H1 (cell line): ENCODE measurements around the gene PHACTR1. TPM values are rescaled to one million over a fixed set of nuclear protein-coding genes. Genes with fewer than 3 reads are reported as not detected.

Experiments used
- BACH1 ChIP-seq: IDR thresholded peaks from 2 replicates; pipeline ENCODE4 v1.6.1; 2012; ENCODE audit warnings: low read length, improper control_type of control experiment
- BCL11A ChIP-seq, 2 experiments: IDR thresholded peaks; one replicate each; pipeline ENCODE4 v1.6.1; 2011; ENCODE audit warnings: low read depth in 2 of 2, low read length in 2 of 2, mild to moderate bottlenecking in 2 of 2
- KDM4A ChIP-seq: IDR thresholded peaks from one replicate; pipeline ENCODE4 v1.7.1; 2012; ENCODE audit warnings: low read depth, mild to moderate bottlenecking, moderate library complexity, low read length, inconsistent platforms; ENCODE audit not compliant: severe bottlenecking
- TAF1 ChIP-seq: IDR thresholded peaks from 2 replicates; pipeline ENCODE4 v1.6.1; 2011; ENCODE audit warnings: mild to moderate bottlenecking, low read depth, low read length
- TEAD4 ChIP-seq: IDR thresholded peaks from 2 replicates; pipeline ENCODE4 v1.6.1; 2012; ENCODE audit warnings: low read depth, low read length, inconsistent platforms, mixed read lengths
- polyA plus RNA-seq, 7 experiments: library from polyadenylated mRNA; depleted of rRNA in 3 of 7; stranded (reverse) in 5 of 7; unstranded in 2 of 7; fragments of >200 nt in 5 of 7; fragments of 200-250 nt in 2 of 7; gene quantifications; 1 replicate in 5 of 7; 2 replicates in 1 of 7; 4 replicates in 1 of 7; pipeline versions ENCODE4 v1.2.1 to v1.2.3, GENCODE V29; 2011 to 2013; ENCODE audit warnings: missing spikeins in 2 of 7, mixed read lengths in 2 of 7
- total RNA-seq: library from RNA; stranded (reverse); fragmentation: NEBNext Ultra II Directional; extraction: Animal tissue kit (Norgen Biotek cat#: 25700); gene quantifications from 2 replicates; pipeline ENCODE4 v1.2.1, GENCODE V29; 2021
- TF ChIP-seq, protein P1 (sequence below): fragments of 300-600 bp; sonication (generic); IDR thresholded peaks from 2 replicates; pipeline ENCODE4 v1.7.1; 2012; ENCODE audit warnings: low read length, moderate library complexity, mild to moderate bottlenecking, inconsistent platforms; ENCODE audit not compliant: insufficient replicate concordance
- TF ChIP-seq, protein P2 (sequence below): IDR thresholded peaks from 2 replicates; pipeline ENCODE4 v1.6.1; 2011; ENCODE audit warnings: low read length, improper control_type of control experiment
- TF ChIP-seq, protein P3 (sequence below), 3 experiments: IDR thresholded peaks; 1 replicate in 2 of 3; 2 replicates in 1 of 3; pipeline versions ENCODE4 v1.5.1 to v1.6.1; 2011; ENCODE audit warnings: low read length in 3 of 3, mild to moderate bottlenecking in 3 of 3, inconsistent platforms in 2 of 3, low read depth in 1 of 3, moderate library complexity in 1 of 3; ENCODE audit not compliant: insufficient read depth in 1 of 3; ENCODE audit errors: control extremely low read depth in 1 of 3

PHACTR1 gene
- total and polyA plus RNA-seq, 2 of the 8 experiments (the other 6 are each of a cell fraction or from before 2014, with no cell fraction given): 3.9 to 17.1 TPM

DNA sequence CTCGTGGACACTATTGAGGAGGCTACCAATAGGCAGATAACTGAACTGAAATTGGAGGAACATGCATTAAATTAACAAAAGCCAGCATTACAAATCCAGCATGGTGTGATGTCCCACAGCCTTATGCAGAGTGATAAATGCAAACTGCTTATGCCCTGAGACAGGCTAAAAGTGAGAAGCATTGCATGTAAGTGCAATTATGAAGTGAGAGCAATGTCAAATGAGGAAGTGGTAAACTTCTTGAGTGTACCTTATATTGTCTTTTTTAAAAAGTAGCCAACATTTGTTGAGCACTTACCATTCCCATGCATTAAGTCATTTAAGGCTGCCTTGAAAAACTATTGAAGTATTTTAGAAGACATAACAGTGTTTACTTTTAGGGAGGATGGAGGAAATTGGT, 399.6 kb downstream of the PHACTR1 start (continued):
- TF ChIP-seq, protein P1, sequence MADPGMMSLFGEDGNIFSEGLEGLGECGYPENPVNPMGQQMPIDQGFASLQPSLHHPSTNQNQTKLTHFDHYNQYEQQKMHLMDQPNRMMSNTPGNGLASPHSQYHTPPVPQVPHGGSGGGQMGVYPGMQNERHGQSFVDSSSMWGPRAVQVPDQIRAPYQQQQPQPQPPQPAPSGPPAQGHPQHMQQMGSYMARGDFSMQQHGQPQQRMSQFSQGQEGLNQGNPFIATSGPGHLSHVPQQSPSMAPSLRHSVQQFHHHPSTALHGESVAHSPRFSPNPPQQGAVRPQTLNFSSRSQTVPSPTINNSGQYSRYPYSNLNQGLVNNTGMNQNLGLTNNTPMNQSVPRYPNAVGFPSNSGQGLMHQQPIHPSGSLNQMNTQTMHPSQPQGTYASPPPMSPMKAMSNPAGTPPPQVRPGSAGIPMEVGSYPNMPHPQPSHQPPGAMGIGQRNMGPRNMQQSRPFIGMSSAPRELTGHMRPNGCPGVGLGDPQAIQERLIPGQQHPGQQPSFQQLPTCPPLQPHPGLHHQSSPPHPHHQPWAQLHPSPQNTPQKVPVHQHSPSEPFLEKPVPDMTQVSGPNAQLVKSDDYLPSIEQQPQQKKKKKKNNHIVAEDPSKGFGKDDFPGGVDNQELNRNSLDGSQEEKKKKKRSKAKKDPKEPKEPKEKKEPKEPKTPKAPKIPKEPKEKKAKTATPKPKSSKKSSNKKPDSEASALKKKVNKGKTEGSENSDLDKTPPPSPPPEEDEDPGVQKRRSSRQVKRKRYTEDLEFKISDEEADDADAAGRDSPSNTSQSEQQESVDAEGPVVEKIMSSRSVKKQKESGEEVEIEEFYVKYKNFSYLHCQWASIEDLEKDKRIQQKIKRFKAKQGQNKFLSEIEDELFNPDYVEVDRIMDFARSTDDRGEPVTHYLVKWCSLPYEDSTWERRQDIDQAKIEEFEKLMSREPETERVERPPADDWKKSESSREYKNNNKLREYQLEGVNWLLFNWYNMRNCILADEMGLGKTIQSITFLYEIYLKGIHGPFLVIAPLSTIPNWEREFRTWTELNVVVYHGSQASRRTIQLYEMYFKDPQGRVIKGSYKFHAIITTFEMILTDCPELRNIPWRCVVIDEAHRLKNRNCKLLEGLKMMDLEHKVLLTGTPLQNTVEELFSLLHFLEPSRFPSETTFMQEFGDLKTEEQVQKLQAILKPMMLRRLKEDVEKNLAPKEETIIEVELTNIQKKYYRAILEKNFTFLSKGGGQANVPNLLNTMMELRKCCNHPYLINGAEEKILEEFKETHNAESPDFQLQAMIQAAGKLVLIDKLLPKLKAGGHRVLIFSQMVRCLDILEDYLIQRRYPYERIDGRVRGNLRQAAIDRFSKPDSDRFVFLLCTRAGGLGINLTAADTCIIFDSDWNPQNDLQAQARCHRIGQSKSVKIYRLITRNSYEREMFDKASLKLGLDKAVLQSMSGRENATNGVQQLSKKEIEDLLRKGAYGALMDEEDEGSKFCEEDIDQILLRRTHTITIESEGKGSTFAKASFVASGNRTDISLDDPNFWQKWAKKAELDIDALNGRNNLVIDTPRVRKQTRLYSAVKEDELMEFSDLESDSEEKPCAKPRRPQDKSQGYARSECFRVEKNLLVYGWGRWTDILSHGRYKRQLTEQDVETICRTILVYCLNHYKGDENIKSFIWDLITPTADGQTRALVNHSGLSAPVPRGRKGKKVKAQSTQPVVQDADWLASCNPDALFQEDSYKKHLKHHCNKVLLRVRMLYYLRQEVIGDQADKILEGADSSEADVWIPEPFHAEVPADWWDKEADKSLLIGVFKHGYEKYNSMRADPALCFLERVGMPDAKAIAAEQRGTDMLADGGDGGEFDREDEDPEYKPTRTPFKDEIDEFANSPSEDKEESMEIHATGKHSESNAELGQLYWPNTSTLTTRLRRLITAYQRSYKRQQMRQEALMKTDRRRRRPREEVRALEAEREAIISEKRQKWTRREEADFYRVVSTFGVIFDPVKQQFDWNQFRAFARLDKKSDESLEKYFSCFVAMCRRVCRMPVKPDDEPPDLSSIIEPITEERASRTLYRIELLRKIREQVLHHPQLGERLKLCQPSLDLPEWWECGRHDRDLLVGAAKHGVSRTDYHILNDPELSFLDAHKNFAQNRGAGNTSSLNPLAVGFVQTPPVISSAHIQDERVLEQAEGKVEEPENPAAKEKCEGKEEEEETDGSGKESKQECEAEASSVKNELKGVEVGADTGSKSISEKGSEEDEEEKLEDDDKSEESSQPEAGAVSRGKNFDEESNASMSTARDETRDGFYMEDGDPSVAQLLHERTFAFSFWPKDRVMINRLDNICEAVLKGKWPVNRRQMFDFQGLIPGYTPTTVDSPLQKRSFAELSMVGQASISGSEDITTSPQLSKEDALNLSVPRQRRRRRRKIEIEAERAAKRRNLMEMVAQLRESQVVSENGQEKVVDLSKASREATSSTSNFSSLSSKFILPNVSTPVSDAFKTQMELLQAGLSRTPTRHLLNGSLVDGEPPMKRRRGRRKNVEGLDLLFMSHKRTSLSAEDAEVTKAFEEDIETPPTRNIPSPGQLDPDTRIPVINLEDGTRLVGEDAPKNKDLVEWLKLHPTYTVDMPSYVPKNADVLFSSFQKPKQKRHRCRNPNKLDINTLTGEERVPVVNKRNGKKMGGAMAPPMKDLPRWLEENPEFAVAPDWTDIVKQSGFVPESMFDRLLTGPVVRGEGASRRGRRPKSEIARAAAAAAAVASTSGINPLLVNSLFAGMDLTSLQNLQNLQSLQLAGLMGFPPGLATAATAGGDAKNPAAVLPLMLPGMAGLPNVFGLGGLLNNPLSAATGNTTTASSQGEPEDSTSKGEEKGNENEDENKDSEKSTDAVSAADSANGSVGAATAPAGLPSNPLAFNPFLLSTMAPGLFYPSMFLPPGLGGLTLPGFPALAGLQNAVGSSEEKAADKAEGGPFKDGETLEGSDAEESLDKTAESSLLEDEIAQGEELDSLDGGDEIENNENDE: no peak
- no peak for TF ChIP-seq KDM4A
- no peak for TF ChIP-seq BACH1
- no peak for TF ChIP-seq TEAD4
- TF ChIP-seq, protein P2, sequence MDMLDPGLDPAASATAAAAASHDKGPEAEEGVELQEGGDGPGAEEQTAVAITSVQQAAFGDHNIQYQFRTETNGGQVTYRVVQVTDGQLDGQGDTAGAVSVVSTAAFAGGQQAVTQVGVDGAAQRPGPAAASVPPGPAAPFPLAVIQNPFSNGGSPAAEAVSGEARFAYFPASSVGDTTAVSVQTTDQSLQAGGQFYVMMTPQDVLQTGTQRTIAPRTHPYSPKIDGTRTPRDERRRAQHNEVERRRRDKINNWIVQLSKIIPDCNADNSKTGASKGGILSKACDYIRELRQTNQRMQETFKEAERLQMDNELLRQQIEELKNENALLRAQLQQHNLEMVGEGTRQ: no peak
- TF ChIP-seq, protein P3, sequence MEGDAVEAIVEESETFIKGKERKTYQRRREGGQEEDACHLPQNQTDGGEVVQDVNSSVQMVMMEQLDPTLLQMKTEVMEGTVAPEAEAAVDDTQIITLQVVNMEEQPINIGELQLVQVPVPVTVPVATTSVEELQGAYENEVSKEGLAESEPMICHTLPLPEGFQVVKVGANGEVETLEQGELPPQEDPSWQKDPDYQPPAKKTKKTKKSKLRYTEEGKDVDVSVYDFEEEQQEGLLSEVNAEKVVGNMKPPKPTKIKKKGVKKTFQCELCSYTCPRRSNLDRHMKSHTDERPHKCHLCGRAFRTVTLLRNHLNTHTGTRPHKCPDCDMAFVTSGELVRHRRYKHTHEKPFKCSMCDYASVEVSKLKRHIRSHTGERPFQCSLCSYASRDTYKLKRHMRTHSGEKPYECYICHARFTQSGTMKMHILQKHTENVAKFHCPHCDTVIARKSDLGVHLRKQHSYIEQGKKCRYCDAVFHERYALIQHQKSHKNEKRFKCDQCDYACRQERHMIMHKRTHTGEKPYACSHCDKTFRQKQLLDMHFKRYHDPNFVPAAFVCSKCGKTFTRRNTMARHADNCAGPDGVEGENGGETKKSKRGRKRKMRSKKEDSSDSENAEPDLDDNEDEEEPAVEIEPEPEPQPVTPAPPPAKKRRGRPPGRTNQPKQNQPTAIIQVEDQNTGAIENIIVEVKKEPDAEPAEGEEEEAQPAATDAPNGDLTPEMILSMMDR (IDR thresholded peaks at IDR 0.05; ENCODE audit: control extremely low read depth in 1 of 3, insufficient read depth in 1 of 3, low read depth in 1 of 3, low read length in 3 of 3): no peak
- no peak for TF ChIP-seq TAF1
- no peak for TF ChIP-seq BCL11A (IDR thresholded peaks at IDR 0.05; ENCODE audit: low read depth in 2 of 2, low read length in 2 of 2)
